Measurements from ENCODE around the gene IGF2BP3.

IGF2BP3 gene

GRCh38 chr7:23291957-23292560 lies 178.2 kb downstream of the IGF2BP3 start:
- no peak for DNase-seq

GRCh38 chr7:23290993-23291392 lies 179.3 kb downstream of the IGF2BP3 start:
- no peak for DNase-seq

- DNase-seq = no peak
Measured at GRCh38 chr7:23287612-23288011, 182.7 kb downstream of the IGF2BP3 start.

- DNase-seq = no peak
Measured at GRCh38 chr7:23285657-23286646, 184.3 kb downstream of the IGF2BP3 start.

GRCh38 chr7:23284871-23285270 lies 185.4 kb downstream of the IGF2BP3 start:
- DNase-seq = no peak

- no peak for DNase-seq
Measured at GRCh38 chr7:23283086-23283485, 187.2 kb downstream of the IGF2BP3 start.

GRCh38 chr7:23279819-23280525 lies 190.3 kb downstream of the IGF2BP3 start:
- DNase-seq = no peak

GRCh38 chr7:23277359-23277989 lies 192.8 kb downstream of the IGF2BP3 start:
- peak; percentile 38 for DNase-seq

GRCh38 chr7:23276947-23277346 lies 193.3 kb downstream of the IGF2BP3 start:
- no peak for DNase-seq

- DNase-seq = no peak
Measured at GRCh38 chr7:23276376-23276775, 193.9 kb downstream of the IGF2BP3 start.

- no peak for DNase-seq
Measured at GRCh38 chr7:23275912-23276311, 194.4 kb downstream of the IGF2BP3 start.

GRCh38 chr7:23273141-23273599 lies 197.1 kb downstream of the IGF2BP3 start:
- DNase-seq = peak; percentile 80

GRCh38 chr7:23272275-23272674 lies 198.0 kb downstream of the IGF2BP3 start:
- DNase-seq = no peak

GRCh38 chr7:23268746-23269145 lies 201.5 kb downstream of the IGF2BP3 start:
- DNase-seq = no peak

- DNase-seq = no peak
Measured at GRCh38 chr7:23268167-23268566, 202.1 kb downstream of the IGF2BP3 start.

GRCh38 chr7:23267357-23267756 lies 202.9 kb downstream of the IGF2BP3 start:
- DNase-seq = no peak

GRCh38 chr7:23266918-23267317 lies 203.4 kb downstream of the IGF2BP3 start:
- DNase-seq = no peak

- DNase-seq = no peak
Measured at GRCh38 chr7:23264916-23265458, 205.3 kb downstream of the IGF2BP3 start.

- DNase-seq = peak; percentile 16
Measured at GRCh38 chr7:23261843-23262452, 208.3 kb downstream of the IGF2BP3 start.

- DNase-seq = no peak
Measured at GRCh38 chr7:23260371-23260770, 209.9 kb downstream of the IGF2BP3 start.
